ENCODE results near the gene PRRG2.

The PRRG2 gene

DNA sequence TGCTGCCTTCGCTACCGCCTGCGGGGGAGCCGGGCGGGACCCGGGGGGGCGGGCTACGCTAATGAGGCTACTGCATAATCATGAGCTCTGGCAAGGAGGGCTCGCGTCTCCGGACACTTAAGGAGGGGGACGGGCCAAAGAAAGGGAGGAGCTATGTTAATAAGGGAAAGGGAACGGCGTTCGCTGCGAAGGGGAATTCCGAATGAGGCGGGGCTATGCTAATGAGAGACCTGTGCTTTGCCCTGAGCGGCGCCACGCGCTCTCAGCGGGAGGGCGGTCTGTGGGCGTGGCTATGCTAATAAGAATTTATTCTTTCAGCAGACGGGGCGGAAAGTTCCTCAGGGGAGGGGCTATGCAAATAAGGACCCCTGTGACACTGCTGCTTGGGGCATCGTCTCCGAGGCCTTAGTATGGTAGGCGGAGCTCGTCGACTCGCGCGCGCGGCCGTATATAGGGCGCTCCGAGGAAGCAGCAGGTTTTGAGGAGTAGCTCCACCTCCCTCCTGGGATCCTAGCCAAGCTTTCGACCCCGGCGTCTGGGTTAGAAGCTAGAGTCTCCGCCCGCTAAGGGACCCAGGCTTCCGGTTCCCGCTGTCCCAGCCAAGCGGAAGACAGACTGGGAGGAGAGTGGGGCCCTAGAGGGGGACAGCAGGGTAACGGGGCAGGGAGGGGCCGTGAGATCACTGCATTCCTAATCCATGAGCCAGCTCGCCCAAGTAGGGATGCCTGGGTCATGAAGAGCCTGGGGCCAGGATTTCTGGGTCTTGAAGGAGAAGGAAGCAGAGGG lies 59.2 kb downstream of the PRRG2 start, which contains the start of gene RRAS:
Gene RRAS (minus strand): TSS at position 31 of the 786 bp plus-strand sequence. CDS start 45 bp downstream, outside the sequence.
- Histone ChIP-seq H3K9ac (peak within 1 kb of the TSS; percentile 92 to 100 (median 99)), H3K9me3 (replicated peaks in 1 of 11) (no peaks in the 10 kb centered on the region), H4K20me1 (peaks cover 6 to 20% (median 11%) of the 10 kb centered on the region in 11 experiments; a peak in 18 of 22 replicates), H3K4me2 (peak within 1 kb of the TSS; percentile 97 to 100 (median 99)), H3K27ac (peak within 1 kb of the TSS; percentile 92 to 99 (median 97)), H3K27me3 (no peaks in the 10 kb centered on the region), H3K4me3 (peak within 1 kb of the TSS; percentile 67 to 99 (median 90)), H3K36me3 (peaks cover 8 to 25% (median 13%) of the 10 kb centered on the region in 11 experiments), H3K4me1 (peaks cover 55 to 80% (median 79%) of the 10 kb centered on the region in 10 experiments)
- no peak for TF ChIP-seq Cebpa-rat (IDR thresholded peaks at IDR 0.05)
